Adipose tissue (tissue), 3 donors: Measurements from ENCODE around the gene GALNT9. TPM values are rescaled to one million over a fixed set of nuclear protein-coding genes. Genes with fewer than 3 reads are reported as not detected.

Experiments used
- H3K27ac ChIP-seq: one replicate; pipeline ENCODE4 v1.5.1; 2013; ENCODE audit warnings: low read depth, low read length
- WGBS, 3 donors: extraction: QIAGEN DNeasy Blood & Tissue Kit; methylation state at CpG; one replicate each; pipeline ENCODE4 v1.1.7; 2013; 5-methylcytosine and 5-hydroxymethylcytosine counted together
- polyA plus RNA-seq, 3 donors: library from polyadenylated mRNA; stranded (reverse); fragments of 200-250 nt; gene quantifications; one replicate each; pipeline ENCODE4 v1.2.3, GENCODE V29; 2013
- donor health status: healthy with polysubstance abuse.
- donor health status: Bipolar disorder and iron deficiency.
- donor health status: healthy.

GALNT9 gene
- polyA plus RNA-seq, 3 donors: 0.03 to 1.1 (median 1.0) TPM

DNA sequence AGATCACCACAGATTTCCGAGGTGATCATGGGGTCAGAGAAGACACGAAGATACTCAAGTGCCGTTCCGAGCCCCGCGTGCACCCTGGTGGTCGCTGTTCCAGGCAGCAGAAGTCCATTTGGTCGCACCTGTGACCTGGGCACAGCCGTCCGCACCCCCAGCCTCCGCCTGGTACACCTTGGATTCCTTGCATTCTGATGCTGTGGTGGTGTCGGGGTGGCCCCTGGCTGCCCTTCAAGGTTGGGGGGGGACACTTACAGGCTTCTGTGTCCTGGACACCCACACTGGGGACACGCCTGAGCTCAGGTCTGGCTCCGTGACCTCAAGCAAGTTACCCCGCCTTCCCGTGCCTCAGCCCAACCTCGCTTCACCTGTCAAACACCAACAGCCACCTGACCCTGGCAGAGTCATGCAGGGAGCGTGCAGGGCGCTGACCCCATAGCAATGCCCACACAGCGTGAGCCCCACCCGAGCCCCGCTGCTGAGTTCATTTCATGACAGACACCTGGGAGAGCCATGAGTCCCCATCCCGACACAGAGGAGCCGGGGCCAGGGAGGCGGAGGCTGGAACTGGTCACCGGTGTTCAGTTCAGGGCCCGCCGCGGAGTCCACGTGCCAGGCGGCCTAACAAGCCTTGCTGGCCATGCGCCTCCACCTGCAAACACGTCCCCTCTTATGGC lies 17.9 kb upstream of the GALNT9 start:
- WGBS, 3 donors: 81 to 87% (median 83%) methylated on average over 33 of the region's 33 CpGs

DNA sequence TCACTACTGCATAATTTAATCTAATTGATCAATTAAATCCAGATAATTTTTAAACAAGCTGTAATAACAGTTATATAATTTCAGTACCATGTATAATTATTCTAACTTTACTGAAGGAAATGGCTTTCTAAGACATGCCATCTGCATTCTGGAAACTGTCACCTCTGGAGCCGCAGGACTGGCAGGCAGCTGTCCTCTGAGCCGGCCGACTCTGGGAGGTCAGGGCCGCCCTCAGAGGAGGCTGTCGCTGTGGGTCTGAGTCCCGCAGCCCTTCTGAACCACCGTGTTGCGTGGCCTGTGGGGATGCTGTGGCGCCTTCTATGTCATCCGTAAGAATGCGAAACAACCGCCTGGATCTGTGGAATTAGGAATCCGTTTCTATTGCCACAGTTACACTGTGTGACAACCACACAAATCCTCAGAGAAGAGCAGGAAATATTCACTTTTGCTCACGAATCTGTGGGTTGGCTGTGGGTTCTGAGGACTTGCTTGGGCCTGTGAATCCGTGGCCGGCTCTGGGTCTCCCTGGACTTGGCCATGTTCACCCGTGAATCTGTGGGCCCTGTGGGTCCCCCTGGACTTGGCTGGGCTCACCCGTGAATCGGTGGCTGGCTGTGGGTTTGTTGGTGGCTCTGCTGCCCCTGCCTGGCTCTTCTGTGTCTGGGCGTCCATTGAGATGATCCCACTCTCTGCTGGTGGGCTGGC lies 17.2 kb upstream of the GALNT9 start:
- no peak overlapping the region for H3K27ac ChIP-seq
- 76 to 82% (median 80%) methylated on average over 20 of the region's 20 CpGs for WGBS, 3 donors

More for the DNA sequence above, 17.9 kb upstream of the GALNT9 start:
- no peak overlapping the region for H3K27ac ChIP-seq

DNA sequence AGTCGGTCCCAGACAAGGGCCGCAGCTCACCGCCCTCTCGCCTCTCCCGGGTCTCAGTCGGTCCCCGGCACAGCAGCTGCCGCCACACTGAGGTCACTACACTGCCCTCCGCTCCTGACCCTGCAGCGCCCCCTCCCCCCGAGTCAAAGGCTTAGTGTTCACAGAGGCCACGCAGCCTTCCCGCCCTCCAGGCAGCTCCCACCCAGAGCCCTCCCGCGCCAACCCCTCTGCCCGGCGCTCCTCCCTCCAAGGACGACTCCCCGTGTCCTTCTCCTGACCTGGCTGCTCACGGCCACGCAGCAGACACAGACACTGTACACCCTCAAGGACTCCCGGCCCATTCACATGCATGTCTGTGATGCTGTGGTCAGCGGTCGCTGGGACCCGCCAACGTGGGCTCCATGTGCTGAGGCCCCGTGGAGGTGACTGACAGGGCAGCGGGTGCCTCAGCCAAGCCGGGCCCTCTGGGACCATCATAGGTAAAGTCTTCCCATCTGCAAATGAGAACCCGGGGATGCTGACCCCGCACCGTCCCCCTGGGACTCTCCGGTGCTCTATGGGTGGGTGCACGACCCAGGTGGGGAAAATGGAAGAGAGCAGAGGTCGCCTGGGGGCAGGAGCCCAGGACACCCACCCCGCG lies 16.3 kb upstream of the GALNT9 start:
- H3K27ac ChIP-seq: no peak overlapping the region
- 45 to 72% (median 66%) methylated on average over 35 to 37 of the region's 37 CpGs for WGBS, 3 donors

DNA sequence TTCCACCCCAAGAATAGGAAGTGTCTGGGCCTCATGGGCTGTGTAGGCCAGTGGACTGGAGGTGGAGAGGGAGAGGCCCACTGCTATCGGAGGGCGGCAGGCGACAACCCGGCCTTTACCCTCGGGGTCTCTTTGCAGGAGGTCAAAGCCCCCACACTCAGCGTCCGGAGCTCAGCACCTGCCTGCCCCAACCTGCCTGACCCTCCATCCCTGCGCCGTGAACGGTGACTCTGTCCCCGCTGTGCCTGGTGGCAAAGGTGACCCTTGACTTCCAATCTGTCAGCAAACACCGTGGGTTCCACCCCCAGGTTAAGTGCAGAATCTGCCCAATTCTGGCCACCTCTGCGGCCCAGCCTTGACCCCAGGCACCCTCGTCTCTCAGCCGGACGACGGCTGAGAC lies 15.7 kb upstream of the GALNT9 start:
- no peak overlapping the region for H3K27ac ChIP-seq
- 40 to 74% (median 65%) methylated on average over 17 of the region's 17 CpGs for WGBS, 3 donors

DNA sequence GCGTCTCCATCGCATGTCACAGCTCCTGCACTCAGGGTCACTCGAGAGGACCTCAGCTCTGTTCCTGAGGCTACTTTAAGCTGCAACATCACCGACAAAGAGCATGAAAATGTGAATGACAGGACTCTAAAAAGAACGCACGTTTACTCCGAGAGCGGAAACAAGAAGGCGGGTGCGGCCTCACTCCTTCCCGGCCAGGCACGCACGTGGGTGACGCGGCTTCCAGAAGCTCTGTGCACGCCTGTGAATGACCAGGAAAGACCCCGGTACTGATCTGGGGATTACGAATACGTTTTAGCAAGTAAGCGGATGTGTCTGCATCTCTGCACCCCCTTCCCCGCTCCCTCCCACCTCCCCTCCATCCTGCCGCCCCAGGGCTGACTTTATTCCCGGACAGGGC lies 15.2 kb upstream of the GALNT9 start:
- H3K27ac ChIP-seq: no peak overlapping the region
- WGBS, 3 donors: 73 to 86% (median 73%) methylated on average over 23 of the region's 23 CpGs

DNA sequence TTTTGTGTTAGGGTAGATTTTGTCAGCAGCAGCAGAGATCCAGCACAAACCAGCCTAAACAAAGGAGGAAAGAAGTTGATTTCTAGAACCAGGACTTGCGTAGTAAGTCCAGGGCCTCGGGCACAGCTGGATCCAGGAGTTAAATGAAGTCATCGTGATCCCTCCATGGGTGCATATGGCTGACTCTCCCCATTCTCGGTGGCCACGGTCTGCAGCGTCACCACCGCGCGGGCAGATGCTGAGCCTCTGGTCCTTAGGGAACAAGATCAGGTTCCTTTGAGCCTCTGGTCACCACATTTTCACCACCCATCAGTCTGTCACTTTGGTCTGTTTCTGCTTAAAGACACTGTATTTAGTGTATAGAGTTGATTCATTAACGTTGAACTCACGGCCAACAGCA lies 14.8 kb upstream of the GALNT9 start:
- 72 to 85% (median 77%) methylated on average over 11 of the region's 11 CpGs for WGBS, 3 donors
- no peak overlapping the region for H3K27ac ChIP-seq

DNA sequence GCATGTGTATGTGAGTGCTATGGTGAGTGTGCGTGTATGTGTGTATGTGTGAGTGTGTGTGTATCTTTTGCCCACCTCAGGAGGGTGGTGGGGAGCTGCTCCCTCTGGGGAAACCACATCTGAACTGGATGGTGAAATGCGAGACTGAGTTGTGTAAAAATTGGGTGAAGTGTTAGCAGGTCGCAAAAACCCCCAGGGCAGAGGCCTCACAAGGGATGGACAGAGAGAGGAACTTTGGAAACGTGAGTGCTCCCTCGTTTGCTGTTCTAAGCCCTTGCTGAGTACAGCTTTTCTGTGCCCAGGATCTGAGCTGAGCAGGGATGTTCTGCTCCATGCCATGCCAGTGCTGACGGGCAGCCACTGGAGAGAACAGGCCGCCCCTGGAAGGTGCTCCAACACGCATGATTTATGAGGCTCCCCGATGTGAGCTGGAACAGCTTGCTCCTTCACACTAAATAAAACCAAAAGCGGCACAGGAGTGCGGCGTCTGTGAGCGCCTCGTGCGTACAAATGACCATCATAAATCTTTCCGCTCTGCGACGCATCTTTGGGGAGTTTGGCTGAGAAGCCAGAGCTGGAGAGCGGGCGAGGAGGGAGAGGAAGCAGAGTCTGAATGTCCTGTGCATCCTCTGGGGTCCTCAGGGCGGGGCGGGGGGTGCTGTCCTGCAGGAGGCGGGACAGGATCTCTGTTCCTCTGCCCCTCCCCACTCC lies 14.1 kb upstream of the GALNT9 start:
- H3K27ac ChIP-seq: no peak overlapping the region
- WGBS, 3 donors: 18 to 42% (median 23%) methylated on average over 23 of the region's 23 CpGs

DNA sequence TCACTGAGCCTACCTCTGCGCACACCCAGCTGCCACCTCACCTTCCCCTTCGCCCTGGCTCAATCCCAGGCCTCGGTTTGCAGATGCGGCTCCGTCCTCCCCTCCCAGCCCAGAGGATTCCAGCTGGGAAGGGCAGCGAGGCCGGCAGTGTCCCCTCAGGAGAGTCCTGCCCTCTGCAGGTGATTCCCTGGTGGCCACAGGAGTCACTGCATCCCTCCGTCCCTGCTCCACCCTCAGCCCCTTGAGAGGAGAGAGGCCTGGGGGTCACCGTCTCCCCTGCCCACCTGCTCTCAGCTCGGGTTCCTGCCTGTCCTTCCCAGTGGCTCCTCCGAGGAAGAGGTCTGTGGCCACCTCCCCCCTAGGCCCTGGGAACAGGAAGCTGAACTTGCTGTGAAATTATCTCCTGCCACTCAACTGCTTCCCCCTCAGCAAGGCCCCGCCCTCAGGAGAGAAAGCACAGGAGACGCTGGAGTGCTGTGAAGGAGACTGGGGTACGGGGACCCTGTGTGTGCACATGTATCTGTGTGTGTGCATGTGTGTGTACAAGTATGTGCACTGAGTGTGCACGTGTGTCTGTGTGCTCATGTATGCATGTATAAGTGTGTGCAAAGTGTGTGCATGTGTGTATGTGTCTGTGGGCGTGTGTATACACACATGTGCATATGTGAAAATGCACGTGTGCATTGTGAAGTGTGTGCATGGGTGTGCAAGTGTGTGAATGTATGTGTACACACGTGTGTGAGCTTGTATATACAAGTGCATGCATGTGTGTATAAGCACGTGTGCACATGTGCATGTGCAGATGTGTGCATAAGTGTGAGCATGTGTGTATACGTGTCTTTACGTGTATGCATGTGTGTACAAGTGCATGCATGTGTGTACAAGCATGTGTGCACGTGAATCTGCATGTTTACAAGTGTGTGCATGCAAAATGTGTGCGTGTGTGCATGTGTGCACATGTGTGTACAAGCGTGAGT lies 13.2 kb upstream of the GALNT9 start:
- no peak overlapping the region for H3K27ac ChIP-seq
- 45 to 54% (median 50%) methylated on average over 24 of the region's 24 CpGs for WGBS, 3 donors

DNA sequence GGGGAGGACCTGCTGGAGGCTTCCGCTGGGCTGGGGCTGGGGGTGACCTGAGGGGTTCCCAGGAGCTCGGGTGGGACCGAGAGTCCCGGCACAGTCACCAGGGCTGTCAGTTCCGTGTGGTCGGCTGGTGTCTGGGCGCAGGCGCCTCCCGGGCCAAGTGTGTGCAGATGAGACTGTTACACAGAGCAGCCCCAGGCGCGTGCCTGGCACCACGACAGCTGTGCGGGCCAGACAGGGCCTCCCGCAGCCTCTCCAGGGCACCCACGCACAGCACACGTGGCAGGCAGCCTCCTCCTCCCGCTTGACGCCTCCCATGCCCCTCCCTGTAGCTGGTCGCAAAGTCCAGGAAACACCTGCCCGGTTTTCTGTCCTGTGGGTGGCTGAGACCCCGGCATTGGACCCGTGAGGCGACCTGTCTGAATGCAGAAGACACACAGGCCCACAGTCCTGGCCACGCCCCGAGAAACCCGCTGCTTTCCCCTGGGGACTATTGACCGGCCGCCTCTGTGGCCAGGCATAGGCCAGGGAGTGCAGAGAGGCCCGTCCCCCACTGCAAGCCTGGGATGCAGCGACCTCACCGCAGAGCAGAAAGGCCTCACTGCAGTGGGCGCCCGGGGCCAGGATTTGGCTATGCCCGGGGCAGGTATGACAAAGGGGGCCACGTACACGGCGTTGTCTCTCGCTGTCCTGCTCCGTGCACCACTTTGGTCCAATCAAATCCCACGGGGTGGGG lies 12.1 kb upstream of the GALNT9 start:
- WGBS, 3 donors: 71 to 78% (median 74%) methylated on average over 39 to 40 of the region's 40 CpGs
- H3K27ac ChIP-seq: no peak overlapping the region

DNA sequence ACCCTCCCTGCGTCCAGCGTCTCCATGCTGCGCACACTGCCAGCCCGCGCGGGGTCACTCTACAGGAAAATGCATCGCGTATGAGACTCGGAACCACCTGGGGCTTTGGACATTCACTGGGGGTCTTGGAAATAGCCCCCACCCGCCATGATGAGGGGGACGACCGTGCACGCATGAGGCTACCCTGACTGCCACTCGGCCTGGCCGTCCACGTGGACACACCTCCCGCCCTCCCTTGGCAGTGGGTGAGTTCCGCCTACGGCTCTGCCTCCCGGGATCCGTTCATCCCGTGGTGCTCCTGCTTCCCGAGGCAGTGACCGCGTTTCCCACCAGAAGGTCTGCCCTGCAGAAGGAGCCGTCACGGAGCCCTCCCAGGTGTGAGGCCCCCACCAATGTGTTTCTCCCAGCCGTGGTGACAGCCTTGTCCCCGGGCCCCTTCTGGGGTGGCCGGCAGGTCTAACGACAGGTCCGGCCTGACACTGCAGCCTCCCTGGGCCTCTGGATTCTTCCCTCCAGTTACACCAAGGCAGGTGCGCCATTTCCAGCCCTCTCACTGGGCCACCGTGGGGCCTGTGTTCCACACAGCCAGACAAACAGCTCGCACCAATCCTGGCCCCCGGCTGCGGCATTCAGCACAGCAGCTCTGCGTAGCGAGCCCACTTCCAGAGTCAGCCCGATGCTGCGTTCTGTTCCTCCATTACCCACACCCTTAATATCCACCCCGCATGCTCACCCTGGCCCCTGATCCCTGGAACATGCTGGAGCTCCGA lies 11.1 kb upstream of the GALNT9 start:
- H3K27ac ChIP-seq: no peak overlapping the region
- WGBS, 3 donors: 82 to 86% (median 84%) methylated on average over 41 to 43 of the region's 43 CpGs

DNA sequence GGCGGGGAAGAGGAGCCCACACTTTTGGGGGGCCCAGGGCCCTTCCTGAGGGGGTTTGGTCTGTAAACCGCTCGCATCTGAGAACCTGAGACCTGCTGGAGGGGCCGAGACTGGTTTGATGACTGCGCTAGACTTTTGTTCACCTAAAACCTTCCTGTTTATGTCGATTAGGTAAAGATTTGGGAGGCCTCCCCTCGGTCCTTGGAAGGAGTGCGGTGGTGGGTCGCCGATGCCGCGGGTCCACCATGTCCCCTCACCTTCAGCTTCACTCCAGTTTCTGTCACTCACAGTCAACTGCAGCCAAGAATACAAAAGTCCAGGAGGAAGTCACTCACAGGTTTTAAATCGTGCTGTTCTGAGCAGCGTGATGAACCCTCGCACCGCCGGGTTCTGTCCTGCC lies 10.5 kb upstream of the GALNT9 start:
- 77 to 85% (median 78%) methylated on average over 17 of the region's 17 CpGs for WGBS, 3 donors
- H3K27ac ChIP-seq: no peak overlapping the region

DNA sequence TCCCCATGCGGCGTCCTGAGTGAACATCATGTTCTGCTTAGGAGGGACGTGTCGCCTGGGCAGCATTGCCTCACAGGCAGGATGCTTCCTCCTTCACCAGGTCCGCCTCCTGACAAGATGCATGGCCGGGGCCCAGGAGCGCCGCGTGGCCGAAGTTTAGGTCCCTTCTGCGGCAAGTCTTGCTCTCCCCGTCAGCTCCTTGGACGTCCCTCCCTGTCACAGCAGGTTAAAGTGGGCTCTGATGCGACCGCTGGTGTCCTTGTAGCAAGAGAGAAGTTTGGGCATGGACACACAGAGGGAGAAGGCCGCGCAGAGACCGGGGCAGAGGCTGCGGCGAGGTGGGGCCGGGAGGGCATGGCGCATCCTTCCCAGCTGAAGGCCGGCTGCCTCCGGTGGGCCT lies 9.4 kb upstream of the GALNT9 start:
- no peak overlapping the region for H3K27ac ChIP-seq
- 80 to 90% (median 85%) methylated on average over 24 of the region's 24 CpGs for WGBS, 3 donors

DNA sequence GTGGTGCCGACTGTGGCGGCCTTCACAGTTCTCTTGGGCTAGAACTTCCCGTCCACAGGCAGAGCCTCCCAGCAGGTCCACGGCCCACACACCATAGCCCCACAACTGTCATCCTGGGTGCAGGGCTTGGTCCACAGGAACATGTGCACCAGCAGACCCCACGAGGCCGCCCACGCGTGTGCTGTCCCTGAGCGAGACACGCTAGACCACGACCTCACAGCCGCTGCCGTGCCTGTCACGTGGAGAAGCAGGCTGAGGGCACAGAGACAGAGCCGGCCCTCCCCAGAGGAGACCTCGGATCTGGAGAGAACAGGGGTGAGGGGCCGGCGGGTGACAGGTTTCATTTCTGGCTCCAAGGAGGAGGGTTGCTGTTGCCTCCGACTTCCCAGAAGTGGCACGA lies 8.9 kb upstream of the GALNT9 start:
- no peak overlapping the region for H3K27ac ChIP-seq
- 84 to 86% (median 85%) methylated on average over 20 of the region's 20 CpGs for WGBS, 3 donors

DNA sequence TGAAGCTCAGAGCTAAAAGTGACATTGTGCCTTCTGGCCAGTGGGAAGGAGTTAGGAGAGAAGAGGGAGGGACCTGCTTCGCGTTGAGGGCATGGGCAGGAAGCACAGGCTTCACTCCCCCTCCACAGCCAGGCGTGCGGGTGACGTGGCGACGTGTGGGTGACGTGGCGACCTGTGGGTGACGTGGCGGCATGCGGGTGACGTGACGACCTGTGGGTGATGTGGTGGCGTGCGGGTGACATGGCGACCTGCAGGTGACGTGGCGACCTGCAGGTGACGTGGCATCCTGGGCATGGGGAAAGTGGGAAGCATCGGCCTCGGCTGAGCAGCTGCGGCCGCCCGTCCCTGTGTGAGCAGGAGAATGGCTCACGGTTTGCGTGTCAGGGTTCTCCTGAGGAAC lies 8.2 kb upstream of the GALNT9 start:
- no peak overlapping the region for H3K27ac ChIP-seq
- WGBS, 3 donors: 85 to 89% (median 87%) methylated on average over 17 to 27 of the region's 27 CpGs

DNA sequence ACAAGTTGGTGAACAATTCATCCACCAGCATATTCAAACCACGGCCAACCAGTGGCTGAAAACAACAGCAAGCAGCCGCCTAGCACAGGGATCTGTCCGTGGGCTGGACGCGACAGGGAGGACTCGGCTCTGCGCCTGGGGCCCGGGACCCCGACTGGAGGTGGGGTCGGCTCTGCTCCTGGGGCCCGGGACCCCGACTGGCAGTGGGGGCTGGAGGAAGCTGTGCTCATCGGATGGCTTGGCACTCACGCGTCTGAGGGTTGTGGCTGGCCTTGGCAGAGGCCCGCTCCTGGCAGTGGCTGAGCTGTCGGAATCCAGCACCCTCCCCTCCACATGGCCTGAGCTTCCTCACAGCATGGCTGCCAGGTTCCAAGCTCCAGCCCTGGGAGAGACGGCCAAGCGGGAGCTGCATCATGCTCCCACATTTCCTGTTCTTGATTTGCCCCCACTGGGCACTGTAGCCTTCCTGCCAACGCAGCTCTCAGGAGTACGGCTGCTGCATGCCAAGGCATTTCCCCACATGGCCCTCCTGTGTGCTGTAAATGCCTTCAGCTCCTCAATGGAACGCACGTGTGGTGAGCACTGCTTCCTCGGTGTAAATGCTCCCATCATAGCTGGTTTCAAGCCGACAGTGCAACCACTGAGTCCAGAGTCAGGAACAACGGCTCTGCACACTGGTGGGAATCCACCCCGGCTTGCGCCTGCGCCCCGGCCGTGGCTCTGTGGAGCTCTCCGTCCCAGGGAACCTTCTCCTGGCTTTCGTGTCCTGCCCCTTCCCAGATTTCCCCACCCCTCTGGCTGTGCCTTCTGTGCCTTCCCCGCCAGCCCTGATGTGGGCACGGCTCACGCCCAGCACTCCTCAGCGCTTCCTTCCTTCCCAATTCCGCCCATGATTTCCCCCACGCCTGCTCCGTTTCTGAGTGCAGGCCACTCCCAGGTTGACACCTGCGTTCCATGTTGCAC lies 7.3 kb upstream of the GALNT9 start:
- 84 to 86% (median 85%) methylated on average over 40 to 41 of the region's 41 CpGs for WGBS, 3 donors
- no peak overlapping the region for H3K27ac ChIP-seq
